ENCODE data around the gene MEX3D.

Gene MEX3D

GRCh38 chr19:1570836-1571235, 2.7 kb upstream of the MEX3D start:
- no peak overlapping the region for H3K4me3 ChIP-seq (ENCODE audit: insufficient read length, low read depth)
- DNase-seq (ENCODE audit: low read depth, low spot score), result no peak
- peaks cover 7% of the 10 kb centered on the region; the same call in 1 of the 2 replicates for H3K9me3 ChIP-seq (ENCODE audit: insufficient read depth, low read length)
- H3K36me3 ChIP-seq (ENCODE audit: insufficient read depth, insufficient read length, low read length), result peaks cover 19% of the 10 kb centered on the region
- peaks cover 14% of the 10 kb centered on the region for H3K4me1 ChIP-seq (ENCODE audit: insufficient read depth, insufficient read length)
- peaks cover 12% of the 10 kb centered on the region for H3K27me3 ChIP-seq (ENCODE audit: insufficient read depth, insufficient read length)
- TF ChIP-seq ZNF274 (IDR thresholded peaks at IDR 0.05; ENCODE audit: low read depth, low read length) (no peak), YY1 (IDR thresholded peaks at IDR 0.05; ENCODE audit: insufficient read depth, insufficient read length) (no peak), SUZ12 (IDR thresholded peaks at IDR 0.05; ENCODE audit: extremely low read depth, insufficient read depth, insufficient read length) (no peak)
- no peak overlapping the region for H3K9ac ChIP-seq (ENCODE audit: insufficient read length, low read depth)

DNA sequence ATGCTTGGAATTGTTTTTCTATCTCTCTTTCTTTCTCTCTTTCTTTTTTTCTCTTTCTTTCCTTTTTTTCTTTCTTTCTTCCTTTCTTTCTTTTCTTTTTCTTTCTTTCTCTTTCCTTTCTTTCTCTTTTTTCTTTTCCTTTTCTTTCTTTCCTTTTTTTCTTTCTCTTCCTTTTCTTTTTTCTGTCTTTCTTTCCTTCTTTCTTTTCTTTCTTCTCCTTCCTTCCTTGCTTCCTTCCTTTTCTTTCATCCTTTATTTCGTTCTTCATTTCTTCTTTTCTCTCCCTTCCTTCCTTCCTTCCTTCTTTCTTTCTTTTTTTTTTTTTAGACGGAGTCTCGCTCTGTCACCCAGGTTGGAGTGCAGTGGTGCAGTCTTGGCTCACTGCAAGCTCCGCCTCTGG, 1.9 kb upstream of the MEX3D start:
- Histone ChIP-seq H3K9me3 (ENCODE audit: insufficient read depth, low read length) (peaks cover 7% of the 10 kb centered on the region; the same call in 1 of the 2 replicates), H3K27me3 (ENCODE audit: insufficient read depth, insufficient read length) (peaks cover 12% of the 10 kb centered on the region), H3K9ac (ENCODE audit: insufficient read length, low read depth) (no peak overlapping the region), H3K36me3 (ENCODE audit: insufficient read depth, insufficient read length, low read length) (peaks cover 22% of the 10 kb centered on the region), H3K4me3 (ENCODE audit: insufficient read length, low read depth) (no peak overlapping the region), H3K4me1 (ENCODE audit: insufficient read depth, insufficient read length) (peaks cover 19% of the 10 kb centered on the region)
- no peak for DNase-seq (ENCODE audit: low read depth, low spot score)
- TF ChIP-seq SUZ12 (IDR thresholded peaks at IDR 0.05; ENCODE audit: extremely low read depth, insufficient read depth, insufficient read length) (no peak), ZNF274 (IDR thresholded peaks at IDR 0.05; ENCODE audit: low read depth, low read length) (no peak), YY1 (IDR thresholded peaks at IDR 0.05; ENCODE audit: insufficient read depth, insufficient read length) (no peak)

- H3K36me3 ChIP-seq (ENCODE audit: insufficient read depth, insufficient read length, low read length), result peaks cover 36% of the 10 kb centered on the region
- H3K27me3 ChIP-seq (ENCODE audit: insufficient read depth, insufficient read length), result peaks cover 12% of the 10 kb centered on the region
- peaks cover 7% of the 10 kb centered on the region; the same call in 1 of the 2 replicates for H3K9me3 ChIP-seq (ENCODE audit: insufficient read depth, low read length)
- peak overlapping the region; percentile 96 for H3K9ac ChIP-seq (ENCODE audit: insufficient read length, low read depth)
- DNase-seq (ENCODE audit: low read depth, low spot score), result no peak
- TF ChIP-seq YY1 (IDR thresholded peaks at IDR 0.05; ENCODE audit: insufficient read depth, insufficient read length) (no peak), ZNF274 (IDR thresholded peaks at IDR 0.05; ENCODE audit: low read depth, low read length) (no peak), SUZ12 (IDR thresholded peaks at IDR 0.05; ENCODE audit: extremely low read depth, insufficient read depth, insufficient read length) (no peak)
- H3K4me1 ChIP-seq (ENCODE audit: insufficient read depth, insufficient read length), result peaks cover 24% of the 10 kb centered on the region
- no peak overlapping the region for H3K4me3 ChIP-seq (ENCODE audit: insufficient read length, low read depth)
These were observed 287 bp downstream of the MEX3D start for GRCh38 chr19:1567848-1568227.

GRCh38 chr19:1567116-1567847, 843 bp downstream of the MEX3D start:
- DNase-seq (ENCODE audit: low read depth, low spot score), result no peak
- TF ChIP-seq SUZ12 (IDR thresholded peaks at IDR 0.05; ENCODE audit: extremely low read depth, insufficient read depth, insufficient read length), result no peak
- peaks cover 21% of the 10 kb centered on the region for H3K4me1 ChIP-seq (ENCODE audit: insufficient read depth, insufficient read length)
- peaks cover 7% of the 10 kb centered on the region; the same call in 1 of the 2 replicates for H3K9me3 ChIP-seq (ENCODE audit: insufficient read depth, low read length)
- H3K27me3 ChIP-seq (ENCODE audit: insufficient read depth, insufficient read length), result peaks cover 12% of the 10 kb centered on the region
- peaks cover 41% of the 10 kb centered on the region for H3K36me3 ChIP-seq (ENCODE audit: insufficient read depth, insufficient read length, low read length)
- peak overlapping the region; percentile 96 for H3K9ac ChIP-seq (ENCODE audit: insufficient read length, low read depth)
- peak overlapping the region; percentile 89 for H3K4me3 ChIP-seq (ENCODE audit: insufficient read length, low read depth)

- H3K27me3 ChIP-seq (ENCODE audit: insufficient read depth, insufficient read length), result peaks cover 12% of the 10 kb centered on the region
- H3K36me3 ChIP-seq (ENCODE audit: insufficient read depth, insufficient read length, low read length), result peaks cover 43% of the 10 kb centered on the region
- peak overlapping the region; percentile 89 for H3K4me3 ChIP-seq (ENCODE audit: insufficient read length, low read depth)
- peak; percentile 63 for DNase-seq (ENCODE audit: low read depth, low spot score)
- H3K9ac ChIP-seq (ENCODE audit: insufficient read length, low read depth), result peak overlapping the region; percentile 96
- peaks cover 21% of the 10 kb centered on the region for H3K4me1 ChIP-seq (ENCODE audit: insufficient read depth, insufficient read length)
- peaks cover 7% of the 10 kb centered on the region; the same call in 1 of the 2 replicates for H3K9me3 ChIP-seq (ENCODE audit: insufficient read depth, low read length)
- TF ChIP-seq YY1 (IDR thresholded peaks at IDR 0.05; ENCODE audit: insufficient read depth, insufficient read length) (no peak), SUZ12 (IDR thresholded peaks at IDR 0.05; ENCODE audit: extremely low read depth, insufficient read depth, insufficient read length) (no peak), ZNF274 (IDR thresholded peaks at IDR 0.05; ENCODE audit: low read depth, low read length) (no peak)
These were observed 1.6 kb downstream of the MEX3D start for GRCh38 chr19:1566392-1567115.

GRCh38 chr19:1563251-1563650, 4.9 kb downstream of the MEX3D start:
- no peak for TF ChIP-seq ZNF274 (IDR thresholded peaks at IDR 0.05; ENCODE audit: low read depth, low read length)
- TF ChIP-seq YY1 (IDR thresholded peaks at IDR 0.05; ENCODE audit: insufficient read depth, insufficient read length), result no peak
- no peak for TF ChIP-seq SUZ12 (IDR thresholded peaks at IDR 0.05; ENCODE audit: extremely low read depth, insufficient read depth, insufficient read length)
- peaks cover 24% of the 10 kb centered on the region for H3K4me1 ChIP-seq (ENCODE audit: insufficient read depth, insufficient read length)
- H3K4me3 ChIP-seq (ENCODE audit: insufficient read length, low read depth), result no peak overlapping the region
- no peak for DNase-seq (ENCODE audit: low read depth, low spot score)
- no peaks in the 10 kb centered on the region for H3K9me3 ChIP-seq (ENCODE audit: insufficient read depth, low read length)
- H3K27me3 ChIP-seq (ENCODE audit: insufficient read depth, insufficient read length), result no peaks in the 10 kb centered on the region
- H3K9ac ChIP-seq (ENCODE audit: insufficient read length, low read depth), result peak overlapping the region; percentile 1
- peaks cover 69% of the 10 kb centered on the region for H3K36me3 ChIP-seq (ENCODE audit: insufficient read depth, insufficient read length, low read length)

DNA sequence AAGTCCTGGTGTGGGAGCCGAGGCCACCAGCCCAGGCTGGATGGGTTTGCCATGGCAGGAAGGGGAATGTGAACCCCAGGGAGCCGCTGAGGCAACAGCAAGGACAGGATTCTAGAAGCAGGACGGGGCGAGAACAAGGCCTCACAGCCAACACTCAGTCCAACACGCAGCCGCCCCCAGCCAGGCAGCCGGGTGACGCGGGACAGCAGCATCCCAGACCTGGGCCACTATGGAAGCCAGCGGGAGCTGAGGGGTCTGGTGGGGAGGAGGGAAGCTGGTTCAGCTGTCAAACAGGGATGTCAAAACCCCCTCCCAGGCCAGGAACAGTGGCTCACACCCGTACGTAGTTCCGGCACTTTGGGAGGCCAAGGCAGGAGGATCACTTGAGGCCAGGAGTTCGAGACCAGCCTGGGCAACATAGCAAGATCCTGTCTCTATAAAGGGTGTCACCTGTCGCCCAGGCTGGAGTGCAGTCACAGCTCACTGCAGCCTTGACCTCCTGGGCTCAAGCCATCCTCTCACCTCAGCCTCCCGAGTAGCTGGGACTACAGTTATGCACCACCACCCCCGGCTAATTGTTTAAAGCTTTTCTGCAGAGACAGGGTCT, 6.8 kb downstream of the MEX3D start:
- peaks cover 24% of the 10 kb centered on the region for H3K4me1 ChIP-seq (ENCODE audit: insufficient read depth, insufficient read length)
- no peak for TF ChIP-seq YY1 (IDR thresholded peaks at IDR 0.05; ENCODE audit: insufficient read depth, insufficient read length)
- no peak for TF ChIP-seq SUZ12 (IDR thresholded peaks at IDR 0.05; ENCODE audit: extremely low read depth, insufficient read depth, insufficient read length)
- no peak for TF ChIP-seq ZNF274 (IDR thresholded peaks at IDR 0.05; ENCODE audit: low read depth, low read length)

More for the DNA sequence above, 6.8 kb downstream of the MEX3D start:
- no peak overlapping the region for H3K9ac ChIP-seq (ENCODE audit: insufficient read length, low read depth)
- H3K4me3 ChIP-seq (ENCODE audit: insufficient read length, low read depth), result no peak overlapping the region
- H3K9me3 ChIP-seq (ENCODE audit: insufficient read depth, low read length), result no peaks in the 10 kb centered on the region
- H3K27me3 ChIP-seq (ENCODE audit: insufficient read depth, insufficient read length), result no peaks in the 10 kb centered on the region
- no peak for DNase-seq (ENCODE audit: low read depth, low spot score)
- H3K36me3 ChIP-seq (ENCODE audit: insufficient read depth, insufficient read length, low read length), result peaks cover 75% of the 10 kb centered on the region
